ENCODE results near the gene ARG2.

Gene ARG2

DNA sequence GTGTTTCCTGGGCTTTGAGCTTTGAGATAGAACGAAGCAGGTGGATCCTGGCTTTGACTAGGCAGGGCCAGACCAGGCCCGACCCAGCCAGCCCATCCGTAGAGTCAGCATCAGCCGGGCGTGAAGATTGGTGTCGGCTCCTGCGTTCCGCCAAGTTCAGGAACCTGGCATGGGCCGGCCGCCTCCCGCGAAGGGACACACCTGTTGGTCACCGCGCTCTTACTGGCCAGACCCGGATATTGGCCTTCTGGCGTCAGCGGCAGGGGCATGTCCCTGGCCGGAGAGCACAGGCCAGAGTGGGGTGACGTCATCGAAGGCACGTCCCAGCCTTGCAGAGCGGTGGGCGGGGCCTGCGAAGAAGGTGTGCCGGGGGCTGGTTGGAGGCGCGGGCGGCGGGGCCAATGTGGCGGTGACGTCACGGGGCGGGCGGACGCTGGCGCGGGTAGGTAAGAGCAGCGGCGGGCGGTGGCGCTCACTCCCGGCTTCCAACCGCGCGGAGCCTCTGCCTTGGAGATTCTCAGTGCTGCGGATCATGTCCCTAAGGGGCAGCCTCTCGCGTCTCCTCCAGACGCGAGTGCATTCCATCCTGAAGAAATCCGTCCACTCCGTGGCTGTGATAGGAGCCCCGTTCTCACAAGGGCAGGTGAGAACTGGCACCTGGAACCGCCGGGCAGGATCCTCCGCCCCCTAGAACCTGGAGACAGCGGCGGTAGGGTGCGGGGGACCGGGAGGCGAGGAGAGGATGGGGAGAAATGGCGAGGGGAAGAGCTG, at the start of gene ARG2:
Gene ARG2, plus strand, starts transcription at position 475 of the 771 bp plus-strand sequence. Its CDS starts 58 bp downstream, at position 533.
- DNase-seq (peak; percentile 99), ATAC-seq (peak; percentile 90)

DNA sequence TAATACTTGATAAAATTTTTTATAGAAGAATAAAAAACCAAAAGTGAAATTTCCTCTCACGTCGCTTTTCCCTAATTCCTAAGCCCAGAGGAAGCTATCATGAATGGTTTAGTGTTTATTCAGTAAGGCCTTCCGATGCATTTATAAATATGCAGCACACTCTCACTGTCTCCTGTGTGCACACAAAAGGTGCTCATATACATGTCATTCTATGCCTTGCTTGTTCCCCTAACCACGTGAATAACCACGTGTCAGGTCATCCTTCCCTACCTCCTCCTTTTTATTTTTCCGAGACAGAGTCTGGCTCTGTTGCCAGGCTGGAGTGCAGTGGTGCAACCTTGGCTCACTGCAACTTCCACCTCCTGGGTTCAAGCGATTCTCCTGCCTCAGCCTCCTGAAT, 49.3 kb upstream of the ARG2 start:
- DNase-seq (no peak), ATAC-seq (no peak)

DNA sequence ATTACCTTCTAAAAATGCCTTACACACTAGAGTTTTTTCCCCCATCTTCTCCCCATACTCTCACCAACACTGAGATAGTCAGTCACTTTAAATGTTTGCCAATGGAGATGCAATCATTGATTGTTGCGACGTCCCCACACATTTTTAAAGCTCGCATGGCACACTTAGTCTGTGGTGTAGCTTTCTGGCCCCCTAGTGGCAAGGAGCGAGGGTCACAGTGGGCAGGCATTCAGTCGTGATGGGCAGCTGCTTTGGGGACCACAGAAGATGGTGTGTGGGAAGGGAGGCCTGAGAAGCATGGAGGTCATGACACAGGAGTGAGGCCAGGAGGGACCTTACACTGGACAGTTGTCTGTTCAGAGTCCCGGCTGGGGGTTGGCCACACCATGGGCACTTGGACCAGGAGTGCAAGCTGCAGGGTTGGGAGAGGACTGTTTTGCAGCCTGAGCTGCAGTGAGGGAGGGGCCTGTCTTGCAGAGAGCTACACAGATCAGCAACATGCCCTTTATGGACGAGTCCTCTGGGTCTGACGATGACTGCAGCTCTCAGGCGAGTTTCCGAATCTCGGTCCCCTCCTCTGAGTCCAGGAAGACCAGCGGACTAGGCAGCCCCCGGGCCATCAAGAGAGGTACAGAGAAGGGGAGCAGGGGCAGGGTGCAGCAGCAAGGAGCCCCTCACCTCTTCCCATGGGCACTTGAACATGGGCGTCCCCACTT, 48.3 kb upstream of the ARG2 start:
- ATAC-seq: peak; percentile 88

DNA sequence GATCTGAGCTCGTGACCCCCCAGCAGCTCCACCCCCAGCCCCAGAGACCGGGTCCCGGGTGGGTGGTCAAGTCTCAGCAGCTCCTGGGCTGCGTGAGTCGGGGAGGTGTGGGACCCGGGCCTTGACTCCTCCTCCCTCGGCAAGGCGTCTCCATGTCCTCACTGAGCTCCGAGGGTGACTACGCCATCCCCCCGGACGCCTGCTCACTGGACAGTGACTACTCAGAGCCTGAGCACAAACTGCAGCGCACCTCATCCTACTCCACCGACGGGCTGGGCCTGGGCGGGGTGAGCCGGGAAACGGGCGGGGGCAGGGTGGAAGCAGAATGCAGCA, 47.8 kb upstream of the ARG2 start:
- ATAC-seq: no peak
- DNase-seq: no peak

More for the DNA sequence above, 48.3 kb upstream of the ARG2 start:
- peak; percentile 77 for DNase-seq

DNA sequence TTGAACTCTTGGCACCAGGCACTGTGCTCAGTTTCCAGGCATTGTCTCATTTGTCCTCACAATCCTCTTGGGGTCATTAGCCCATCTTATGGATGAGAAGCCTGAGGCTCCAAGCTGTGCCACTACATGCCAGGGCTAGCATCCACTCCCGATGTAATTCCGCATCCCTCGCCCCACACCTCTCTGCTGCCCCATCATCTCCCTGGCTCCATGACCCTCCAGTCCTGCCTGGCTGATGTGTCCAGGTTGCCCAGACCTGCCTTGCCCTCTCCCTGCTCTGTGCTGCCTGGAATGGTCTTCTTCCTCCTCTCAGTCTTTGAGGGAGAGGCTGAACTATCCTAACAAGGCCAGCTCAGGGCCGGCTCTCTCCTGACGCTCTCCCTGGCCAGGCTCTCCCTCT, 47.1 kb upstream of the ARG2 start:
- DNase-seq (no peak), ATAC-seq (no peak)

DNA sequence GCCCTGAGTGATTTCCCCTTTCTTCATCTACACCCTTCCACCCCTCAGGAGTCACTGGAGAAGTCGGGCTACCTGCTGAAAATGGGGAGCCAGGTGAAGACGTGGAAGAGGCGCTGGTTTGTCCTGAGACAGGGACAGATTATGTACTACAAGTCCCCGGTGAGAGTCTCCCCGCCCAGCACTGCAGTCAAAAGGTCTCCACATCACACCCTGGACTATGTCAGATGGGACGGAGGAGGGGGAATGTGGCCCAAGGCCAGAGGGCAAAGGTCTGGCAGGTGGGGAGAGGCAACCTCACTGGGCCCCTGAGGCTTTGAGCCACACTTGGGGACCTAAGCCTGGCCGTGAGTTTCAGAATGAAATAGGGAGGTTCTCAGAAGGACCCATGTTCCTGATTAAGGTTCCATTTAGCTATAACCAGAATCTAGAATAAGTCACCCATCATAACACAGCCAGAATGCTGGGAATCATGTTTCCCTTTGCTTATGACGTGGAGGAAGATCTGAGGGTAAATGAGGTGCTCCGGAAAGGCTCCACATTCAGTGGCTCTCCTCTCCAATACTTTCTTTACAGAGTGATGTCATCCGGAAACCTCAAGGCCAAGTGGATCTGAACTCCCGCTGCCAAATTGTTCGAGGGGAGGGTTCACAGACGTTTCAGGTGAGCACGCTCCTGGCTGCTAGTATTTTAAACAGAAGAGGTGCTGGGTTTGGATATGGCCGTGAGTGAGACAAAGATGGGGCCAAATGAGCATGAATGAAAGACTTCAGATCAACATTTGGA, 46.3 kb upstream of the ARG2 start:
- DNase-seq (no peak), ATAC-seq (no peak)

DNA sequence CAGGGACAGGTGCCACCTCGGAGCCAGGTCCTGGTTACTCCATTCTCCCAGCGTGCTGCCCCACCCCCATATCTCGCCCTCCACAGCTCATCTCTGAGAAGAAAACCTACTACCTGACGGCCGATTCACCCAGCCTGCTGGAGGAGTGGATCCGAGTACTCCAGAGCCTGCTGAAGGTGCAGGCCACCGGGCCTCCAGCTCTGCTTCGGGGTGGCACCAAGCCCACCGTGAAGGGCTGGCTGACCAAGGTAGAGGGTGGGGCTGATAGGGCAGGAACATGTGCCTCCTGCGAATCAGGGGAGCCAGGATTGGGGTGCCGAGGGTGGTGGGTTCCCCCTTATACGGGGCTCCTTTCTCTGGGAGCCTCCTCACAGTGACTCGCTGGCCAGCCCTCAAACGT, 45.6 kb upstream of the ARG2 start:
- DNase-seq: no peak
- no peak for ATAC-seq

DNA sequence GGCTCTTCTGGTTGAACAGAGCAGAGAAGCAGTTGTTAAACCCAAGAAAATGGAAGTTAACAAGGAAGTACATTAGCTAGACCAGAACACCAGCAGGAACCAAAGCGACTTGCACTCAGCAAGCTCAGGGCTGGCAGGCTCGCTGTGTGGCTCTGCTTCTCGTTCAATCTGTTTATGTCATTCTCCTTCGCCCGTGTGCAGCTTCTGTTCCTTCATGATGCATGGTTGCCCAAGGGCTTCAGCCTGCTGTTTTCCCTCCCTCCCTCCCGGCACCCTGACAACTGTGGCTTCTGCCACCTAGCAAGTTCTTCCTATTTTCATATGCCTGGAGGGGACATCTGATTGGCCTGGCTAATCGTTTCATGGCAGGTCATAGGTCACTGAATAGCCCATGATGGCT, 44.9 kb upstream of the ARG2 start:
- DNase-seq (no peak), ATAC-seq (no peak)

DNA sequence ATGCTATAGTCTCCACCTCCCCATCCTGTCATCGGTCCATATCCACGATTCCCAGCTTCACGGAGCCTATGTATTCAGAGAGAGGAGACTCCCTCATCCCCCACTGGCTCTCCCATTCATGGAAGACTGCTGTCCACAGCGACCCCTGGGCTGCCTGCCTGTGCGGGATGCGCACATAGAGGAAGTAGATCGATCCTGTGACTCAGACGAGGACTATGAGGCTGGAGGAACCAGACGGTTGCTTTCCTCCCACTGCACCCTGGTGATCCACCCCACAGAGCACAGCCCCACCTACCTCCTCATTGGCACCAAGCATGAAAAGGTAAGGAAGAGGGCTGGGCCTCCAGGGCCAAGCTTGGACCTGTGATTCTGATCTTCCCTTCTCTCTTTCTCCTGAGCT, 44.0 kb upstream of the ARG2 start:
- no peak for DNase-seq

DNA sequence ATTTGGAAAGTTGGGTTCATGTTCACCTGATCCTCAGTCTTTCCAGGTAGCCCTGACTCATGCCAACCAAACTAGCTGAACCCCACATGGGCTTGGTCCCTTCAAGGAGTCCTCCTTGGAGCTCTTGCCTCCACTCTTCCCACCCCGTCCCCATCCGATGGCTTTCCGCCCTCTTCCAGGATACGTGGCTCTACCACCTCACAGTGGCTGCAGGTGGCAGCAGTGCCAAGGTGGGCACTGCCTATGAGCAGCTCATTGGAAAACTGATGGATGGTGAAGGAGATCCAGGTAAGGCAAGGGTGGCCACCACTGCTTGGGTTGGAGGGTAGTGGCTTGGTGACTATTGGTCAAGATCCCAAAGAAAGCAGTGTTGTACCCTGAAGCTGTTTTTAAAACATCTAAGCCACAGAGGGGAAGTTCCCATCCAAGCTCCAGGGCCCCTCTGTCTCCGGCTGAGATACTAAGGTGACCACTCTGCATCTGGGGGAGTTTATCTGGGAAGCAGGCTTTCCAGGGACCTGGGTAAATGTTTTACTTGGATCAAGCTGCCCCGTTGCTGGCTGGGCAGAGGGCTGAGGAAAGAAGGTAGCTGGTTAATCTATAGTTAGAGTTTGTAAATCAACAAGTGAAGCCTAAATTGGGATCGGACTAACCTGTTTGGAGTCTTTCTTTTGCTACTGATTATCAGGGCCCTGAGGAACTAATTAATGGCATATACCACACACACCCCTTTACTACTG, 43.3 kb upstream of the ARG2 start:
- DNase-seq (no peak), ATAC-seq (no peak)

More for the DNA sequence above, 44.0 kb upstream of the ARG2 start:
- ATAC-seq: no peak

DNA sequence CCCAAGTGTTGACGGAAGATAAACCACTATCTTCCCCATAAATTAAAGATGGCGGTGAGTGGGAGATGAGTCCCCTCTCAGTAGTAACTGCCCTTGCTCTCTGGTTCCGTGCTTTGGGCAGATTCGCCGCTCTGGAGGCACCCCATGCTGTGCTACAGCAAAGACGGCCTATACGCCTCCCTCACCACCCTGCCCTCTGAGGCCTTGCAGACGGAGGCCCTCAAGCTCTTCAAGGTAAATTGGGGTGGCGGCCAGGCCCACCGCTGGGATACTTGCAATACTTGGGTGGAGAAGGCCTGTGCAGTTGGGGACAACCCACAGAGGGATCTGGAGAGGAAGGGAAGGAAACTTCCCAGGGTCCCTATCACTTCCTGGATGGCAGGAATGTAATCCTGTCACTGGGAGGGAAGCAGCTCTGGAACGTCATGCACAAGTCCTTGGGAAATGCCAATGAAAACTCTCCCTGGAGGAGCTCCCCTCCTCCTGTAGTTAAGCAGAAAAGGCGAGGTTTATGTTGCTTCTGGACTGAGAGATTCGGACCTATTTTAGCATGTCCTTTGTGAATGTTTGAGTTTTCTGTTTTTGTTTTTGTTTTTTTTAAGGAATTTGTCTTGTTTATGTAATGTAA, 42.4 kb upstream of the ARG2 start:
- ATAC-seq (no peak), DNase-seq (no peak)

DNA sequence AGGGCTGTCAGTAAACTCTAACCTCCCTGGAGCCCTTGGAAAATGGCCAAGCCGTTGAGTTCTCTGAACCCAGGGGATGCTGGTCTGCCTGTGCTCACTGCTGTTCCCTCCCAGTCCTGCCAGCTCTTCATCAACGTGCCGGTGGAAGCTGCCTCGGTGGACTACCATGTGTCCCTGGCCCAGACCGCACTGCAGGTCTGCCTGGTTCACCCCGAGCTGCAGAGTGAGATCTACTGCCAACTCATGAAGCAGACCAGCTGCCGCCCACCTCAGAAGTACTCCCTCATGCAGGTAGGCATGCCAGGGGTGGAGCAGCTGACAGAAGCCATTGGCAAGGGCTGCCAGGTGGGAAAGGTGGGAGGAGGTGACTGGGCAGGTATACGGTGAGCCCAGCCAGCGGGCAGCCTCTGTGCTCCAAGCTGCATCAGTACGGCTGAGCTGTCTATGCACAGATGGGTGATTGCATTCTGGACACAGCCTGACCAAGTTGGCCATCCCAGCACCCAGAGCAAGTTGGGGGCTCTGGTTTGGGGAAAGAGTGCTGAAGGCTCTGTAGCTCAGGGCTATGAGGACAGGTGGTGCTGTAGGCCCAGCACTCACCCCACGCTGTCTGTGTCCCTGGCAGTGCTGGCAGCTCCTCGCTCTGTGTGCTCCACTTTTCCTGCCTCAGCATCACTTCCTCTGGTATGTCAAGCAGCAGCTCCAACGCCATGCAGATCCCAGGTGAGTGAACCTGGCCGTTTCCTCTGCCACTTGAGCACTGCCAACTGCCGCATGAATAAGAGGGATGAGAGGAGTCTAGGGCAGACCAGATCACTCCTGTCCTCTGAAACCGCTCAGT, 41.6 kb upstream of the ARG2 start:
- DNase-seq (no peak), ATAC-seq (no peak)

DNA sequence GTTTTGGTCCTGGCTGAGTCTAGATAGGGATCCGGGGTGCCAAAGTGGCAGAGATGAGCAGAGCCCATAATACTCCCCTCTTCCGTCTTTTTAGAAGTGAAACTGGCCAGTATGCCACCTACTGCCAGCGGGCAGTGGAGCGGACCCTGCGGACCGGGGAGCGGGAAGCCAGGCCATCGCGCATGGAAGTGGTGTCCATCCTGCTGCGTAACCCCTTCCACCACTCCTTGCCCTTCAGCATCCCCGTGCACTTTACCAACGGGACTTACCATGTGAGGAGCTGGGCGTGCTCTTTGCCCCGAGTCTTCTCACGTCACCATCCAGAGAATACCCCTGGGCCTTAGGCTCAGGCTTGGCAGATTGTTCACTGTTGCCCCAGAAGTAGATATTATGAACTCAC, 40.7 kb upstream of the ARG2 start:
- ATAC-seq (no peak), DNase-seq (no peak)

DNA sequence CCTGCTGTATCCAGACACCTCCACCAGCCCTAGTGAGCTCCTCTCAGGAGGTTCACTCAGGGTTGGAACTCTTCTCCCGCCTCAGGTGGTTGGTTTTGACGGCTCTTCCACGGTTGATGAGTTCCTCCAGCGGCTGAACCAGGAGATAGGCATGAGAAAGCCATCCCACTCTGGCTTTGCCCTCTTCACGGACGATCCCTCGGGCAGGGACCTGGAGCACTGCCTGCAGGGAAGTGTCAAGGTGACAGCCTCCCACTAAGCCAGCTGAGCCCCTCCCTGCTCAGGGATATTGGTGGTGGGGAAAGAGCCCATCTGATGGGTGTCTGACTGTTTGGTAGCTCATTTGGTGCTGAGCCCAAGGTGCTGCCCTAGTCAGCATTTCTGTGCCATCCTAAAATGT, 40.1 kb upstream of the ARG2 start:
- DNase-seq: no peak
- no peak for ATAC-seq

DNA sequence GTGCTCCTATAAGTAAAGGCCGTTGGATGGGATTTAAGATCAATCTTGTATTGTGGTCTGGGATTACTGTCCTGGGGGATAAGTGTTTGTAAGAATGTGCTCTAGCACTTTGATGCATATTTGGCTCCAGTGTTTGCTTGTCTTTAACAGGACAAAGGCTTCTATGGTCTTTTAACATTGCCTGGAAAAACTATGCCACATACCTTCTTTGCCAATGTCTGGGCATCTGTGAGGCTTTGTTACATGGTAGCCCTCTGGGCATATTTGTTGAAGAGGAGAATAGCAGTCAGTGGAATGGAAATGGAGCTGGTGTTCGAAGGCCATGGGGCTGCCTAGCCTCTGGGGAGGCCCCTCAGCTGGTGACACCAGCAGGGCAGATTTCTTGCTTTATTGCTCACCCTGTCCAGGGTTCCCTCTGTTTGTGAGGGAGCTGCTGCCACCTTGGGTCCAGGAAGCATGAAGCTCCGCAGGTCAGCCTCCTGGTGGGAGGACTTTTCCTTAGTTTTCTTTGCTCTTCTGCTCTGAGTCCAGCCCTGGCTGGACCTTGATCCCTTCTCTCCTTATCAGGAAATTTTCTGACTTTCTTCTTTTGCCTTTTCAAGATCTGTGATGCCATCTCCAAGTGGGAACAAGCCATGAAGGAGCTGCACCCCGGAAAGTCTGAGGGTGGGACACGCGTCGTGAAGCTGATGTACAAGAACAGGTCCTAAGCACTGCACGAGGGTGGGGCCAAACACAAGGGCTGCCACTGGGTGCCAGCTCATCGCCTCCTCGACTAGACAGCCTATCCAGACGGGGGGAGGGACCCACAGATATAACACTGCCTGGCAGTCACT, 39.2 kb upstream of the ARG2 start:
- ATAC-seq: no peak

DNA sequence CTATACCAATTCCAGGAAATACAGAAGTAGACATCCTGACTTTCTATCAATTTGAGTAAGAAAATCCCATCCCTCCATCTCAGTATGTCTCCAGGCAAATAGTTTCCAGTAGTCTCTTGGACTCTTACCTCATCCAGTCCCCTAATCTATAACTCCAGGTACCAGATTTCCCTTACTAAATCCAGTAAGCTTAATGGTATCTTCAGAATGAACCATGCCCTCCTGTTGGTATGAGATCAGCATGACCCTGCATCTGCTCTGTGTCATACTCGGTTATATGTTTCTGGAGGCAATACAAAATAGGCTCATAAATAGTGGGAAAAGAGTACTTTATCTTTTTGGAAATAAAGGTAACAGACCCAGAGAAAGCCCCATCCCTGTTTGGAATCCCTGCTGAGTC, 38.1 kb upstream of the ARG2 start:
- DNase-seq (no peak), ATAC-seq (no peak)

More for the DNA sequence above, 39.2 kb upstream of the ARG2 start:
- no peak for DNase-seq

DNA sequence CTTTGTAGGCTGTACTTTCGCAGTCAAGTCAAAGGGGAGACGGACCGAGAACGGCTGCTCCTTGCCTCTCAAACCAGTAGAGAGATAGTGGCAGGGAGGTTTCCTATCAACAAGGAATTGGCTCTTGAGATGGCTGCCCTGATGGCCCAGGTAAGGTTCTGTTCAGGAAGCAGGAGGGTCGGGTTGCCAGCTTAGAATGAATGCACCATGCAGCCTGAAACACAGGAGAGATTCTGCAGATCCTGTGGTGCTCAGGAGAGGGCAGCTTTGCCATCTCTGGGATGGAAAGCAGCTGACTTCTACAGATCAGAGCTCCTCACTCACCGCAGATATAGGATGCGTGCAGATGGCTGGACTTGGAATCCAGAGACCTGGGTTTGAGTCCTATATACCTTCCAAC, 37.7 kb upstream of the ARG2 start:
- DNase-seq (no peak), ATAC-seq (no peak)

DNA sequence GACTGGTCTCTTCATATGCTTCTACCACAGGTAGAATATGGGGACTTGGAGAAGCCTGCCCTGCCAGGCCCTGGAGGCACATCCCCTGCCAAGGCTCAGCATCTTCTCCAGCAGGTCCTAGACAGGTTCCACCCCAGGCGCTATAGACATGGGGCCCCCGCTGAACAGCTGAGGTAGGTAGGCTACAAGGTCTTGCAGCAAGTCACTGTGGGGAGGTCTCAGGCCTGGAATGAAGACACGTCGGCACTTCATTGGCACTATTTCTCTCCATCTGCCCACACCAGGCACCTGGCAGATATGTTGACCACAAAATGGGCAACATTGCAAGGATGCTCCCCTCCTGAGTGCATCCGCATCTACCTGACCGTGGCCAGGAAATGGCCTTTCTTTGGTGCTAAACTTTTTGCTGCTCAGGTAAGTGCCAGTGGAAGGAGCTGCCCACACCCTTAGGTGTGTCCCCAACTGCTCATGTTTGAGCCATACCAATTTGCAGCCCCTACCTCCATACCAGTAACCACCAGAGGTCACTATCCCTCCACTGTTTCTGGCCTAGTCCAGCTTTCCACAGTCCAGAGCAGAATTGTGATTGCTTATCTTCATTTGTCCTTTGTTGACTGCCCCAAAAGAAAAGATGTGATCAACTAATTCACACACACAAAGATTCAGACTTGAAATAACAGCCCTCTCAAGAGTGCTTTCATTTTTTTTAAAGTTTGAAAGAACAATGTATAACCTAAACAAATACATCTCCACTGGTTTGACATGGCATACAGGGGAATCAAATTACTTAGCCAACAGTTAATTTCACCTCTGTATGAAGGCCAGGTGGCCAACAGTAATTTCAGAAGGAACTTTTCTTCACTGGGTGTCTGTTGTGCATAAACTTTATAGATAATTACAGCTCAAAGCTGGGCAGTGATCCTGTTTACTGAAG, 35.7 kb upstream of the ARG2 start:
- DNase-seq (no peak), ATAC-seq (peak; percentile 72)

DNA sequence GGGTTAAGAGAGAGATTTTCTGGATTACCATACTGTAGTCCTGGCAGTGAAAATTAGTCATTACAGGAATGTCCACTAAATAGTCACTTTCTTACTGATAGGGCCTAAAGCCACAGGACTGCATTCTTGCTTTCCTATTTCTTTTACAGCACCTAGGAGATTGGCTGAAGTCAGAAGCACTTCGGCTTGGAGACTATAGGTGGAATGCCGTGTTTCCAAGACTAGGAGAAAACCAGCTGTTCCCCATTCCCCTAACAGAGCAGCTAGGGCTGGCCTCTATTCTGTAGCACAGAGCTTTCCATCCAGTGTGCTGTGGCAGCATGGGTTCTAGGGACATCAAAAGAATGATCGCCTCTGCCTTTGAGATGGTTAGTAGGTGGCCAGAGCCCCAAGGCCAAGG, 34.7 kb upstream of the ARG2 start:
- no peak for ATAC-seq
- DNase-seq: no peak

Measured in stimulated activated naive CD8-positive, alpha-beta T cell treated with anti-CD3 and anti-CD28 coated beads, Interleukin-15, Interleukin-2, amounts not matched to agents 100 U/mL and 50 U/mL, for 24 hours (primary cell).